ENCODE results near the gene PADI1.

DNA sequence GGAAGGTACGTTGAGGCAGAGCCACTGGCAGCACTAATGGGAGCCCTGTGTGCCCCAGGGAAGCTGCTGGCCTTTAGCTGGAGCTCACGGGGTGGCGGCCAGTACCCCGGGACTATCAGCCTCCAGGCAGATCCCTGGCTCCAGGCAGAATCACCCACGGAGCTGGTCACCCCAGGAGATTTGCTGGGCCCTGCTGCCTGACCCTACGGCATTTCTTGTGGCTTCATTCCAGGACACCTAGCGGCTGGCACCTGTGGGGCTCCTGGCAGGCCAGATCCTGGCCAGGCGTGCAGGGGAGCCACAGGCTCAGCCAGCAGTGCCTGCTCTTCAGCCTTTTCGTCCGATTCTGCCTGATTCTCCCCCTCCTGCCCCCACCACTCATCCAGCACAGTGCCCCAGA, 7.1 kb downstream of the PADI1 start:
- TF ChIP-seq, protein P1, sequence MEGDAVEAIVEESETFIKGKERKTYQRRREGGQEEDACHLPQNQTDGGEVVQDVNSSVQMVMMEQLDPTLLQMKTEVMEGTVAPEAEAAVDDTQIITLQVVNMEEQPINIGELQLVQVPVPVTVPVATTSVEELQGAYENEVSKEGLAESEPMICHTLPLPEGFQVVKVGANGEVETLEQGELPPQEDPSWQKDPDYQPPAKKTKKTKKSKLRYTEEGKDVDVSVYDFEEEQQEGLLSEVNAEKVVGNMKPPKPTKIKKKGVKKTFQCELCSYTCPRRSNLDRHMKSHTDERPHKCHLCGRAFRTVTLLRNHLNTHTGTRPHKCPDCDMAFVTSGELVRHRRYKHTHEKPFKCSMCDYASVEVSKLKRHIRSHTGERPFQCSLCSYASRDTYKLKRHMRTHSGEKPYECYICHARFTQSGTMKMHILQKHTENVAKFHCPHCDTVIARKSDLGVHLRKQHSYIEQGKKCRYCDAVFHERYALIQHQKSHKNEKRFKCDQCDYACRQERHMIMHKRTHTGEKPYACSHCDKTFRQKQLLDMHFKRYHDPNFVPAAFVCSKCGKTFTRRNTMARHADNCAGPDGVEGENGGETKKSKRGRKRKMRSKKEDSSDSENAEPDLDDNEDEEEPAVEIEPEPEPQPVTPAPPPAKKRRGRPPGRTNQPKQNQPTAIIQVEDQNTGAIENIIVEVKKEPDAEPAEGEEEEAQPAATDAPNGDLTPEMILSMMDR (IDR thresholded peaks at IDR 0.05; ENCODE audit: insufficient read depth, low read length, poor library complexity, severe bottlenecking): no peak
- no peak for TF ChIP-seq EZH2phosphoT487 (conservative IDR thresholded peaks at IDR 0.05; ENCODE audit: low read length)

Measured in SU-DHL-6 (cell line).